PC-9 (cell line): ENCODE measurements around the gene PPP2R5B.

ENCODE experiments used
- EZH2 ChIP-seq: fragments of 200-600 bp; sonication (generic); IDR thresholded peaks from 2 replicates; pipeline ENCODE4 v1.8.0; 2017; ENCODE audit warnings: antibody characterized with exemption, low read depth
- TF ChIP-seq, protein P1 (sequence below): fragments of 200-600 bp; sonication (generic); conservative IDR thresholded peaks from 2 replicates; pipeline ENCODE4 v1.6.1; 2017; ENCODE audit warnings: mixed run types, antibody characterized with exemption, mild to moderate bottlenecking, moderate library complexity

DNA sequence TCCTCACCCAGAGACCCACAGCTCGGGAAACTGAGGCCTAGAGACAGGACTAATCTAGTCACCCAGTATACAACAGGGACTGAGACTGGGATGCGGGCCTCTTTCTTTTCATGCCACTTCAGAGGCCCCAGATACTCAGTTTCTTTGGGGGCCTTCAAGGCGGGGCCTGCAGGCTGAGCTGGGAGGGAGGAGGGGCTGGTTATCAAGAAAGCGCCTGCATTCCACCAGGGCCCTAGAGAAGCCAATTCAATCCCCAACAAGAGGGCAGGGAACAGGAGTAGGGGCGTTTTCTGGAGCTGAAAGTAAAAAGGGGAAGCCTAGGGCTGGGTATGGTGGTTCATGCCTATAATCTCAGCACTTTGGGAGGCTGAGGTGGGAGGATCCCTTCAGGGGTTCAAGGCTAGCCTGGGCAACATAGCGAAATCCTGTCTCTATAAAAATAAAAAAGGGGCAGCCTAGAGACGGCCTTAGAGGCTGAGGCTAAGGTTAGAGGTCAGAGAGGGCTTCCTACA is 9.1 kb upstream of the PPP2R5B start:
- TF ChIP-seq, protein P1, sequence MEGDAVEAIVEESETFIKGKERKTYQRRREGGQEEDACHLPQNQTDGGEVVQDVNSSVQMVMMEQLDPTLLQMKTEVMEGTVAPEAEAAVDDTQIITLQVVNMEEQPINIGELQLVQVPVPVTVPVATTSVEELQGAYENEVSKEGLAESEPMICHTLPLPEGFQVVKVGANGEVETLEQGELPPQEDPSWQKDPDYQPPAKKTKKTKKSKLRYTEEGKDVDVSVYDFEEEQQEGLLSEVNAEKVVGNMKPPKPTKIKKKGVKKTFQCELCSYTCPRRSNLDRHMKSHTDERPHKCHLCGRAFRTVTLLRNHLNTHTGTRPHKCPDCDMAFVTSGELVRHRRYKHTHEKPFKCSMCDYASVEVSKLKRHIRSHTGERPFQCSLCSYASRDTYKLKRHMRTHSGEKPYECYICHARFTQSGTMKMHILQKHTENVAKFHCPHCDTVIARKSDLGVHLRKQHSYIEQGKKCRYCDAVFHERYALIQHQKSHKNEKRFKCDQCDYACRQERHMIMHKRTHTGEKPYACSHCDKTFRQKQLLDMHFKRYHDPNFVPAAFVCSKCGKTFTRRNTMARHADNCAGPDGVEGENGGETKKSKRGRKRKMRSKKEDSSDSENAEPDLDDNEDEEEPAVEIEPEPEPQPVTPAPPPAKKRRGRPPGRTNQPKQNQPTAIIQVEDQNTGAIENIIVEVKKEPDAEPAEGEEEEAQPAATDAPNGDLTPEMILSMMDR, result no peak
- TF ChIP-seq EZH2, result no peak
